ENCODE data around the gene DLL3. TPM values are rescaled to one million over a fixed set of nuclear protein-coding genes. Genes with fewer than 3 reads are reported as not detected.

DLL3 gene, protein sequence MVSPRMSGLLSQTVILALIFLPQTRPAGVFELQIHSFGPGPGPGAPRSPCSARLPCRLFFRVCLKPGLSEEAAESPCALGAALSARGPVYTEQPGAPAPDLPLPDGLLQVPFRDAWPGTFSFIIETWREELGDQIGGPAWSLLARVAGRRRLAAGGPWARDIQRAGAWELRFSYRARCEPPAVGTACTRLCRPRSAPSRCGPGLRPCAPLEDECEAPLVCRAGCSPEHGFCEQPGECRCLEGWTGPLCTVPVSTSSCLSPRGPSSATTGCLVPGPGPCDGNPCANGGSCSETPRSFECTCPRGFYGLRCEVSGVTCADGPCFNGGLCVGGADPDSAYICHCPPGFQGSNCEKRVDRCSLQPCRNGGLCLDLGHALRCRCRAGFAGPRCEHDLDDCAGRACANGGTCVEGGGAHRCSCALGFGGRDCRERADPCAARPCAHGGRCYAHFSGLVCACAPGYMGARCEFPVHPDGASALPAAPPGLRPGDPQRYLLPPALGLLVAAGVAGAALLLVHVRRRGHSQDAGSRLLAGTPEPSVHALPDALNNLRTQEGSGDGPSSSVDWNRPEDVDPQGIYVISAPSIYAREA
- 0.64 and 0.72 TPM in 2 replicates for total RNA-seq

DNA sequence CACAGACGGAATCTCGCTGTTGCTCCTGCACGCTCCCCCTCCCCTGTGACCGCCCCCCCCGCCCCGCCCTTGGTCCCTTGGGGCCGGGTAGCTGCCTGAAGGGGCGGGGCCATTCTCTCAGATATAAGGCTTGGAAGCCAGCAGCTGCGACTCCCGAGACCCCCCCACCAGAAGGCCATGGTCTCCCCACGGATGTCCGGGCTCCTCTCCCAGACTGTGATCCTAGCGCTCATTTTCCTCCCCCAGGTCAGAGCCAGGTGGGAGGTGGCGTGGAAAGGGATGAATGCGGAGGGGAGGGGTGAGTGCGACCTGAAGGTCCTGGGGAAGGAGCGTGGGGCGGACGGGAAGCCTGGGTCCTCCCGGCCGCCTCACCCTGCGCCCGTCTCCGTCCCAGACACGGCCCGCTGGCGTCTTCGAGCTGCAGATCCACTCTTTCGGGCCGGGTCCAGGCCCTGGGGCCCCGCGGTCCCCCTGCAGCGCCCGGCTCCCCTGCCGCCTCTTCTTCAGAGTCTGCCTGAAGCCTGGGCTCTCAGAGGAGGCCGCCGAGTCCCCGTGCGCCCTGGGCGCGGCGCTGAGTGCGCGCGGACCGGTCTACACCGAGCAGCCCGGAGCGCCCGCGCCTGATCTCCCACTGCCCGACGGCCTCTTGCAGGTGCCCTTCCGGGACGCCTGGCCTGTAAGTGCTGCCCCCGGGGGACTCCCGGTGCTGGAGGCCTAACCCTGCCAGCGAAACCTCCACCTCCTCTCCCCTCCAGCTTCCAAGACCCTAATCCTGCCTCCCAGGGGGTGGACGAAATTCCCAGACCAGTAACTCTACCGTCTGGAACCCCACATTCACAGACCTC, at the start of gene DLL3:
DLL3 (plus strand) TSS at position 150 of the 845 bp plus-strand sequence; CDS start at position 178, 28 bp downstream.

GRCh38 chr19:39480337-39481228, 18.2 kb upstream of the DLL3 start, which contains the start of gene TIMM50:
TSS of gene TIMM50 (plus strand) at chr19:39480838. CDS start at chr19:39480854, 16 bp downstream.

GRCh38 chr19:39514840-39515550, 16.2 kb downstream of the DLL3 start, which contains the start of gene SELENOV:
TSS of gene SELENOV (plus strand) at chr19:39515139. CDS start at chr19:39515213, 74 bp downstream.

GRCh38 chr19:39532233-39533002, 33.7 kb downstream of the DLL3 start, which contains the start of gene EID2B:
TSS of gene EID2B (minus strand) at chr19:39532852. CDS start at chr19:39532802, 50 bp downstream.

GRCh38 chr19:39539518-39540332, 41.0 kb downstream of the DLL3 start, which contains the start of gene EID2:
TSS of gene EID2 (minus strand) at chr19:39540161. CDS start at chr19:39540079, 82 bp downstream.

Other genes with a start within 250 kb of the DLL3 start
- not detected in 2 replicates for gene IFNL2, start 230.6 kb upstream of the DLL3 start, total RNA-seq
- not detected in 2 replicates for gene IFNL1, start 202.5 kb upstream of the DLL3 start, total RNA-seq
- gene LRFN1, start 178.1 kb upstream of the DLL3 start, total RNA-seq = 0.24 and 0.43 TPM in 2 replicates
- gene GMFG, start 162.9 kb upstream of the DLL3 start, total RNA-seq = not detected in 2 replicates
- 31.5 and 37.6 TPM in 2 replicates for gene SAMD4B, start 156.5 kb upstream of the DLL3 start, total RNA-seq
- gene PAF1, start 107.8 kb upstream of the DLL3 start, total RNA-seq = 11.1 and 23.6 TPM in 2 replicates
- gene MED29, start 107.6 kb upstream of the DLL3 start, total RNA-seq = 9.8 and 10.4 TPM in 2 replicates
- 5.8 TPM in 2 replicates for gene ZFP36, start 92.1 kb upstream of the DLL3 start, total RNA-seq
- 3.6 and 8.2 TPM in 2 replicates for gene PLEKHG2, start 86.3 kb upstream of the DLL3 start, total RNA-seq
- 72.5 and 139 TPM in 2 replicates for gene RPS16, start 63.0 kb upstream of the DLL3 start, total RNA-seq
- 28.1 and 48.0 TPM in 2 replicates for gene SUPT5H, start 53.4 kb upstream of the DLL3 start, total RNA-seq
- 100 and 120 TPM in 2 replicates for gene TIMM50, start 18.1 kb upstream of the DLL3 start, total RNA-seq
- gene SELENOV, start 16.2 kb downstream of the DLL3 start, total RNA-seq = not detected in 2 replicates
- 1.1 and 1.2 TPM in 2 replicates for gene EID2B, start 33.9 kb downstream of the DLL3 start, total RNA-seq
- 4.5 and 5.1 TPM in 2 replicates for gene EID2, start 41.2 kb downstream of the DLL3 start, total RNA-seq
- gene LGALS13, start 103.6 kb downstream of the DLL3 start, total RNA-seq = not detected in 2 replicates
- gene LGALS16, start 157.0 kb downstream of the DLL3 start, total RNA-seq = not detected in 2 replicates
- gene LGALS14, start 205.5 kb downstream of the DLL3 start, total RNA-seq = not detected in 2 replicates
- gene CLC, start 239.1 kb downstream of the DLL3 start, total RNA-seq = not detected in 2 replicates

All from tracheal epithelial cell (primary cell).